Hindlimb muscle (tissue), 1 donor: ENCODE measurements around the gene DCAF17. TPM values are rescaled to one million over a fixed set of nuclear protein-coding genes. Genes with fewer than 3 reads are reported as not detected.
"Not testable (repeated sequence)": the region's sequence is repeated elsewhere in the genome, so short reads cannot be mapped to it uniquely, and the experiment has no call there.

ENCODE experiments used
- DNase-seq: peaks from one replicate; pipeline ENCODE4 v3.0.0-alpha.2; 2013
- polyA plus RNA-seq: library from polyadenylated mRNA; unstranded; fragments of 120-200 nt; gene quantifications from one replicate; pipeline ENCODE4 v1.2.1, GENCODE V29; 2013; ENCODE audit not compliant: insufficient read length

Gene DCAF17
- polyA plus RNA-seq, 1 donor, result 13.4 TPM

GRCh38 chr2:171515672-171516298 lies 81.8 kb downstream of the DCAF17 start:
- DNase-seq, result no peak

DNA sequence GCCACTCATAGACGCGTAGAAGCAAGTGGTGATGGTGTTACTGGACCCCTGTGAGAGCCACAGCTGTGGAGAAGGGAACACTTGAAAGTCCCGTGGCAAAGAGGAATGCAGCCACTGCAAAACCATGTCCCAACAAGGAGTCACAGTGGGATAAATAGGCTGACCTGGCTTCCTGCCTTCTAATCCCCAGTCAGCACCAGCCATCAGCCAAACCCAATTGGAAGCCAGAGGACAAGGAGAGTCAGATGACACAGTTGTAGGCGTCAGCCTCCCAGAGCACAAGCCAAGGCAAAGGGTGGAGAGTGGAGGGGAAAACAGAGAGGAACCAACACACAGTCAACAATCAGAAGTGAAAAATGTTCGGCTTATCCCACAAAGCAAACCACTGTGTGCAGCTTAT lies 82.8 kb downstream of the DCAF17 start:
- no peak for DNase-seq

GRCh38 chr2:171520471-171520870 lies 86.4 kb downstream of the DCAF17 start:
- no peak for DNase-seq

DNA sequence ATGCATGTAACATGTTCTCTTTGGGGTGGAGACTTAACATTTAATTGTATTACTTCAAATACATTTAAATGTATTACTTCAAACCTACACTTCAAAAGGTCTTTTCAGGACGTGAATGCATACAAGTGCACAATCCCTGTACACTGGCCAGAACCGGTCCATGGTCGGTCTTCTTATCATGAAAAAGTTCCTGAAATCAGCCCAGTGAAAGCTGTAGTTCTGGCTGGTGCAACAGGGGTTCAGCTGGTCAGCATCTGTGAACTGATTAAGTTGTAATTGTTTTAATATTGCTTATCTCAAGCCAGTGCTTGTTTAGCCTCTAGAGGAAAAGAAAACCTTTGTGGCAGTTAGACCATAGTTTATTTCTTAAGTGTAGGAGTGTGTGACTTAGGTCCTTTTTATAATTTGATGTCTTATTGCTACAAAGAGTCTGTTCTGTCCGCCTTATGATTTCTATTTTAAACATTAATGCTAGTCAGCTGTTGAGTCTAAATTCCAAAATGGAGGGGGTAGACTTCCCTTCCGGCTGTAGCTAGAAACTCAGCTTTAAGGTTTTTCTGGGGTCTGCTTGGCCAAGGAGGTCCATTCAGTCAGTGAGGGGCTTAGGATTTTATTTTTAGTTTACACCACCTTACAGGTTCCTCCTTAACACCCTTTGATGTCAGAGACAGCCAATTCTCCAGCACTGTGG lies 87.5 kb downstream of the DCAF17 start:
- DNase-seq, result peak; percentile 15

DNA sequence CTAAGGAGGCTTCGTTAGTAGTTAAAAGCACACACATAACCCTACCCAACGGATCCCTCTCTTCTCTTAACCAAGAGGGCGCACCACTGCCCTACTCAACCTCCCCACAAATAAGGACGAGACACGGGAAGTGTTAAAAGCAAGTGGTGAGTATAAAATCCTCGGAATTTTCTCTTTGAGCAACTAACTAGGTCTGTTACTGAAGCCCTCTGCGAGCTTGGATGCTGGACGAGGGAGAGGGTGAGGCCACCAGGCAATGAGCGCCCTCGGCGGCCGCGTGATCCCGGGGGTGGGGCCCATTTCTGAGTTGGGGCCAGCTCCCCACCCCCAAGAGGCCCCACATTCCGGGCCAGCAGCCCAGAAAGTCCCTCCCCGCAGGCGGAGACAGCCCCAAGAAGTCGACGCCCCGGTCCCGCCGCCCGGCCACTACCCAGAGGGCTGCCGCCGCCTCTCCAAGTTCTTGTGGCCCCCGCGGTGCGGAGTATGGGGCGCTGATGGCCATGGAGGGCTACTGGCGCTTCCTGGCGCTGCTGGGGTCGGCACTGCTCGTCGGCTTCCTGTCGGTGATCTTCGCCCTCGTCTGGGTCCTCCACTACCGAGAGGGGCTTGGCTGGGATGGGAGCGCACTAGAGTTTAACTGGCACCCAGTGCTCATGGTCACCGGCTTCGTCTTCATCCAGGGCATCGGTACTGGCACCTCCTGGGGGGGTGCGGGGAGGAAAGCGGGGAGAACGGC lies 88.2 kb downstream of the DCAF17 start, which contains the start of gene CYBRD1:
Gene CYBRD1, plus strand, starts transcription at position 423 of the 736 bp plus-strand sequence. Its CDS starts 72 bp downstream, at position 495.
- DNase-seq, result peak; percentile 84

DNA sequence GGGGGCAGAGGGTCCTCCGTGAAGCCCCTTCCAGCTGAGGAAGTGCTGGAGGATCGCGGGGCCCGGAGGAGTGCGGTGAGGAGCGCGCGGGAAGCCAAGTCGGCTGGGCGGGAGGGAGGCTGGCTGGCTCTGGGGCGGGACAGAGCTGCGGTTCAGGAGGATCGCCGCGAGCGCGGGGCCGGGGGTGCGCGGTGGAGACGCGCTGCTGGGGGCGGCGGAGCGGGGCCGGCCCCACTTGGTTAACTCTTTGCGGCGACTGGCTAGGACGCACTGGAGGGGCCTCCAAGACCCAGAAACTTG lies 88.7 kb downstream of the DCAF17 start:
- DNase-seq, result peak; percentile 67

DNA sequence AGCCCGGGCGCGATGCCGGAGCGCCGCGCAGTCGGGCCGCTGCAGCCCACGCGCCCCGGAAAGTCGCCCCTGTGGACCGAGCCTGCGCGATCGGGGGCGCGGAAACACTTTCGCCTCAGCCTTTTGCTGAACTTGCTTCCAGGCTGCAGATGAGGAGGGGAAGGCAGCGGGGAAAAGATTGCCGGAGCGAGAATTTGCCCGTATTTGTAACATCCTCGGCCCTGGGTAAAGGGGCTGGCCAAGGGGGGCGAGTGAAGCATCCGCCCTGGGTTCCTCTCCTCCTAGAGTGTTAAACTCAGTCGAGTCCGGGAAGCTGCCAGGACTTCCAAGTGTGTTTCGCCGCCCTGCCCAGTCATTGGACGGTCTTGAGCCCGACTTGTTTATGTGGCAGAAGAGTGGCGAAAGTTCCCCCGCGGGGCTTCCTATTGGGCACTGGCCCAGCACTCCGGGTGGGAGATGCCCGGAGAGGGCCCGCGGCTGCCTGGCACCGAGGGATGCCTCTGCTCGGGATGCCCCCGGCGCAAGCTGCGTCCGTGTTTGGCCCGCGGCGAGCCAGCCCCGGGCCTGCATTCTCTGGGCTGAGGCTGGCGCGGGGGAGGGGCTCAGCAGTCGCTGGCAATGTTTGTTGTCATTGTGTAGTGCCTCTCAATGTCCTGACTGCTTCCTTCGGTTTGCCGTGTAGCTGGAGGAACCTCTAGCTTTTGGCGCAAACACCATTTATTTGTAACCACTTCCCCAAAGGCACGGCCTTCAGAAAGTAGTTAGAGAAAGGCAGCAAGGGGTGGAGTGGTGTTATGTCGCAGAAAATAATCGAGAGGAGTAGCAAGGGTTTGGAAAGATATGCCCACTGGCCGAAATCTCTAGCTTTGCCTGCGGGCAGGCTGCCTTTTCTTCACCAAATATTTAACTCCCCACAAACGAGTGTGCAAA lies 89.3 kb downstream of the DCAF17 start:
- DNase-seq, result peak; percentile 79

GRCh38 chr2:171524018-171524401 lies 90.0 kb downstream of the DCAF17 start:
- DNase-seq, result no peak

DNA sequence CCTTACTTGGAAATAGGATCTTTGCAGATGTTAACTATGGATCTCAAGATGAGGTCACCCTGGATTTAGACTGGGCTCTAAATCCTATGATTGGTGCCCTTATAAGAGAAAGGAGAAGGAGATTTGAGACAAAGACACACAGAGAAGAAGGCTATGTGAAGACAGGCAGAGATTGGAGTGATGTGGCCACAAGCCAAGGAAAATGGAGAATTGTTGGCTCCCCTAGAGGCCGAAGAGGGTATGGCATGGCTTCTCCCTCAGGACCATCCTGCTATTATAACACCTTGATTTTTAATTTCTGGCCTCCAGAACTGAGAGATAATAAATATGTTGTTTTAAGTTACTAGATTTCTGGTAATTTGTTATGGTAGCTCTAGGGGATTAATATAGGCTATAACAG lies 95.9 kb downstream of the DCAF17 start:
- no peak for DNase-seq

DNA sequence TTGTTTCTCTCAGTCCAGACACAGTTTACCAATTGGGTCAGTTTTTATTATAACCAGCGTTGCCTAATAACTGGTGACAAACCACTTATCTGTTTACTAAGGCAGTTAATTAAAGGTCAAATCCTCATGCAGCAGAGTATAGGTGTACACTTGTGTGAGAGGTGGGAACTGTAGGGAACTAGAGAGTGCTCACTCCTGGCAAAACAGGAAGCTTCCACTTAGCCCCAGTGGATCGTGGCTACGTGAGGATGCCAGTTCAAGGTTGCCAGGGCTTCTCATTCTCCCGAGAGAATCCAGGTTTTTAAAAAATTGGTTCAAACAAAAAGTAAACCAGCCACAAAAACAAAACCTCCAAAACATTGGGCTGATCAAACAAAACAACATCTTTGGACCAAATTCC lies 96.4 kb downstream of the DCAF17 start:
- no peak for DNase-seq

DNA sequence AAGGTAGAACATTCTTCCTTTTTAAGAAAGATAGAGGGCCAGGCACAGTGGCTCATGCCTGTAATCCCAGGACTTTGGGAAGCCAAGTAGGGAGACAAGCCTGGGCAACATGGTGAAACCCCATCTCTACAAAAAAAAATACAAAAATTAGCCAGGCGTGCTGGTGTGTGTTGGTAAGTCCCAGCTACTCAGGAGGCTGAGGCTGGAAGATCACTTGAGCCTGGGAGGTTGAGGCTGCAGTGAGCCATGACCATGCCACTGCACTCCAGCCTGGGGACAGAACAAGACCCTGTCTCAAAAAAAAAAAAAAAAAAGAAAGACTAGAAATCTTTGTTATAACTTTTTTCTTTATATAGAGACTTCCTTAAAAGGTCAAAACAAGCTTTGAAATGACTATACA lies 96.8 kb downstream of the DCAF17 start:
- not testable (repeated sequence) for DNase-seq

DNA sequence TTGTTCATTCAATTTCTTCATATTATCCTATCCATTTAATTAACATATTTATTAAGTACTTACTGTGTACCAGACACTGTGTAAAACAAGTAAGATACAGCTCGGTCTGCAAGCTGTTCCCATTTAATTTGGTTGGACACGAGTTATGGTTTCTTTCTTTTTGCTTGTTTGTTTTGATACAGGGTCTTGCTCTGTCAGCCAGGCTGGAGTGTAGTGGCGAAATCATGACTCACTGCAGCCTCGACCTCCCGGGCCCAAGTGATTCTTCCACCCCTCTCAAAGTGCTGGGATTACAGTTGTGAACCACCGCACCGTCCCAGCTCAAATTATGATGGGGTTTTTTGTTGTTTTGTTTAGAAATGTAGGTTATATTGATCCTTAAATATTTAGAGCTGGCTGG lies 97.3 kb downstream of the DCAF17 start:
- no peak for DNase-seq

DNA sequence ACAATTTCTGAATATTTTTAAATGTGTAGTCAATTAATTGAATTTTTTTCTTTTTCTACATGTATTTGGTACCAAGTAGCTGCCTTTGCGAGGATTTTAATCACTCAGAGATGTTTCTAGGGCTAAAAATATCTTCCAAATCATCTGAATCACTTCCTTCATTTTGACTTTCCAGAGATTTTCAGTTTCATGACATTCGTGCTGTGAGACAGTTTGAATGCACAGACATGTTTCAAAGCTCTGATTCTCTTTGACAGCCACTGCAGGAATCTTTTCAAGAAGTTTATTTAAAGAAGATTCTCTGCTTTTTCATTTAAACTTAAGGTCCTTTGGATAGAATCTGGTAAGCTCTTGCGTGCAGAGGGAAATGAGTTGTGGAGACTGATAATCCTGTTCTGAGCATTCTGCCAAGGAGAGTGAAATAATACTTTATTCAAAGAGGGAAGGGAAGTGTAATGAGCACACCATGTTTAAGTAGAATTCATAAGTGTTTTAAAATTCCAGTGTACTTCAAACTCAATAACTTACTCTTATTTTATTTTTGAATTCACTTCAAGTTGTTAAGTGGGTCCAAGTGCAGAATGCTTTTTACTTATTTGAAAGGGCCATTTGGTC lies 97.9 kb downstream of the DCAF17 start:
- no peak for DNase-seq

GRCh38 chr2:171533331-171533730 lies 99.3 kb downstream of the DCAF17 start:
- DNase-seq, result no peak

Other genes starting within 250 kb of the DCAF17 start
- 9.7 TPM for gene METTL8, start 236 bp upstream of the DCAF17 start, polyA plus RNA-seq
- gene CYBRD1, start 88.2 kb downstream of the DCAF17 start, polyA plus RNA-seq, result 73.0 TPM